OCI-LY7 (cell line): Measurements from ENCODE around the gene RBMS1.

Experiments used
- CTCF ChIP-seq: fragments of 200-600 bp; sonication (generic); conservative IDR thresholded peaks from 2 replicates; pipeline ENCODE4 v1.5.1; 2014; ENCODE audit warnings: mild to moderate bottlenecking, antibody characterized with exemption, low read length, moderate library complexity, mixed read lengths
- EZH2phosphoT487 ChIP-seq: fragments of 200-600 bp; sonication (generic); IDR thresholded peaks from 2 replicates; pipeline ENCODE4 v1.6.1; 2018; ENCODE audit warnings: low read depth, borderline replicate concordance, mild to moderate bottlenecking, mixed run types, antibody characterized with exemption, low read length, moderate library complexity, mixed read lengths

GRCh38 chr2:160264308-160264707 is 229.3 kb downstream of the RBMS1 start:
- no peak for TF ChIP-seq CTCF
- no peak for TF ChIP-seq EZH2phosphoT487
